ENCODE data around the gene RBM33.

GRCh38 chr7:155660758-155661093 lies 16.3 kb downstream of the RBM33 start:
- no peak for TF ChIP-seq CTCF (IDR thresholded peaks at IDR 0.05)
- TF ChIP-seq POLR2AphosphoS5 (IDR thresholded peaks at IDR 0.05) = no peak
